NCI-H226 (cell line): ENCODE data around the gene FTO.

ENCODE experiments used
- DNase-seq: peaks from one replicate; pipeline ENCODE4 v3.0.0-alpha.2; 2015

Gene FTO

GRCh38 chr16:54102888-54103866 is 399.2 kb downstream of the FTO start:
- no peak for DNase-seq

DNA sequence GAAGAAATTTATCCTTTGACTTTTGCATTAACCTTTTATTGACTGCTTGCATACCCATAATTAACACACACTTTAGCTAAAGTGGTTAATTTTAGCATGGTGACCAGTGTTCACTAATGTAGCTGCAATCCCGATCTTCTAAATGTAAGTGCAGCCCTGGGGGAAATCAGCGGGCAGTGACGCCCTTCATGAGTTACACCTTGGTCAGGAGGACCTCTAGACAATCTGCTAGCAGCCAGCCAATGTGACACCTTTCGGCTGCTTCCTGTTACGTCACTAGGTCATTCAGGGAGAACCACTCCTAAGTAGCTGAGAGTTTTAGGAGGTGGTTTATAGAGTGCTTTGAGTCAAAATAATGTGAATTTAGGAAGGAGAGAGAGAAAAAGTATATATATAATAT is 402.1 kb downstream of the FTO start:
- DNase-seq = no peak

- no peak for DNase-seq
Observed at GRCh38 chr16:54107583-54108202, 403.7 kb downstream of the FTO start.

DNA sequence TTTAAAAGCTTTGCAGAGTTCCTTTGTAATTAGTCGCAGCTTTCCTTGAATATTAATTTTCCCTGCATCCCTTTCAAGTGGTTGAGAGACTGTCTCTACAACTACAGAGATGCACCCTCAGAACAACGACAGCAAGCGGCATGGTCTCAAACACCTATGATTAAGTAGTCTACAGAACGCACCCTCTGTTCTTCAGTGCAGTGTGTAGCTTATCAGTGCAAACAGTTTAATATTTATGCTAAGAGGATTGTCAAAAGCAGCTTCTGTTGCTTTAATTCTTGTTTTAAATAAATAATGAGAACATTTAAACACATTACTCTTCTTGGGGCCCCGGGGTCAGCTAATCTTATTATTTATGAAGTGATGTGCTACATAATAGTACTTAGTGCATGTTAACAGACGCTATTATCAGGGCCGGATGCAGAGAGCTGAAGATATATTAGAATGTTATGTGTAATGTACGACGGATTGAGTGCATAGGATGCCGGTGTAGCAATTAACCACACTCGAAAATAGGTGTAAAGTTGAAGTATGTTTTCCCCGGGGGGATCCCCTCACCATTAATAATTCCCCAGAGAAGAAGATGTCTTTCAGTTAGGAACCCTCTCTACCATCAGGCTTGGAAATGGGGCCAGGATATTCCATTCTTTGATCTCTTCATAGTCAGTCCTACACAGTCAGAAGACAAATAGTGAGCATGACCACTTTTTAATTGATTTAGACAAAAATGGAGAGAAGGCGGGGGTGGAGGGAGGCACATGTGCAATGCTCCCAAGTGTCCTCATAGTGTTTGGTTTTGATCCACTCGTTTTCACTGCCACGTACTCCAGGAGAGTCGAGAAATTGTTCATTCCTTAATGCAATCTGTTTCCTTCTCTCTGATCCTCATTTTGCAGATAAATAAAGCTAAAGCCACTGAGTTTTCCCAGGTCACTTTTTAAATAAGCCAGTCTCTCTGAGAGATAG is 406.3 kb downstream of the FTO start:
- no peak for DNase-seq

GRCh38 chr16:54112451-54113206 is 408.7 kb downstream of the FTO start:
- DNase-seq = no peak

GRCh38 chr16:54115558-54115957 is 411.6 kb downstream of the FTO start:
- no peak for DNase-seq

DNA sequence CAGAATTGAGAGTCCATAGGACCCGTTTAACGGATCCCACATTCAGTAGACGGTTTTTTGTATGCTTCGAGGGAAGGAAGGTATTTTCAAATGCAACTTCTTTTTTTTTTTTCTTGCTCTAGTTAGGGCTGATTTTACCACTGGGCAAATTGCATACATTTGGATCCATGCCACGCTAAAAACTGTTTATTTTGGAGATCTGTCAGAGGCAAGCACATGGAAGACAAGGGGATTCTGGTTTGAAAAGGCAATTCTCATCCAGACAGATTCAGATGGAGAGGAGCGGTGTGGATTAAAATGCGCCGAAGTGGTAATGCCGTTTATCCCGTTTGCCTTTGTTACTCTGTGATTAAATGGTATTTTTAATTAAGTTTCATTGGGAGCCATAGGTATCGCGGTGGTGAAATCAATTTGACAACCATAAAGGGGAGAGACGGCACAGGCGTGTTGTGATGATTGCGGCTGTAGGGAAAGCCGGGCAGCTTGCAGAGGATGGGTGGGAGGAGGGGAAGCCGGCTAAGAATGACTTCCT is 412.2 kb downstream of the FTO start:
- no peak for DNase-seq

GRCh38 chr16:54118846-54119245 is 414.9 kb downstream of the FTO start:
- no peak for DNase-seq

GRCh38 chr16:54120846-54121480 is 417.0 kb downstream of the FTO start:
- no peak for DNase-seq

- DNase-seq = no peak
Observed at GRCh38 chr16:54121539-54122295, 417.8 kb downstream of the FTO start.

- DNase-seq = no peak
Observed at GRCh38 chr16:54123766-54124165, 419.8 kb downstream of the FTO start.

DNA sequence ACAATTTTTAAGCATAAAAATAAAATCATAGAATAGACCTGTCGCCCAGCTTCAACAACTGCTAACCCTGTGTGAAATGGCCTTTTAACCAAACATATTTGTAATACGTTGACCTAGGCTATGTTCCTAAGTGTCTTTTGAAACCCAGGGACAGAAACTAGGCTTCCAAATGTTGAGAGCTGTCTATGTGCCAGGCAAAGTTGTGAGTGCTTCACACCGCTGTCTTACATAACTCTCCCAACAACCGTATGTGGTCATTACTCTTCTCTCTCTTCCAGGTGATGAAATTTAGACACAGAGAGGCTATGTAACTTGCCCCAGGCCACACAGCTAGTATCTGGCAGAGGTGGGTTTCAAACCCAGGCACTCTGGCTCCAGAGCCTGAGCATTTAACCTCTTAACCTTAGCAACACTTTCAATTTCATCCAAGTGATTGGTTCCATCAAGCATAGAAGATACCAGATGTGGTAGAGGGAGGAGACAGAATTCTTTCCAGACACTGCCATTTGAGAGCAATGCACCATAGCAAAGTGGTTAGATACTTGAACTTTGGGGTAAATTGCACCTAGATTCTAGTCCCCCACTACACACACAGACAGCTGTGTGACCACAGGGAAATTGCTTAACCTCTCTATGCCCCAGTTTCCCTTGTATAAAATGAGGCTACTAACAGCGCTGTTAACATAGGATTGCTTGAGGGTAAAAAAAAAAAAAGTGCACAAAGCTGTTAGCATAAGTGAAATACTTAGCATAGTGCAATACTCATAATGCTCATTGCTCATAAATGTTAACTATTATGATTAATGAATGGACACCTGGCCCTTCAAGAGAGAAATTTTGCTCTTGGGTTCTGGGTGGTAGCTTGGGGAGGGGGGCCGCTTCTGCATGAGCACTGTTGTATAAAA is 422.0 kb downstream of the FTO start:
- no peak for DNase-seq

DNA sequence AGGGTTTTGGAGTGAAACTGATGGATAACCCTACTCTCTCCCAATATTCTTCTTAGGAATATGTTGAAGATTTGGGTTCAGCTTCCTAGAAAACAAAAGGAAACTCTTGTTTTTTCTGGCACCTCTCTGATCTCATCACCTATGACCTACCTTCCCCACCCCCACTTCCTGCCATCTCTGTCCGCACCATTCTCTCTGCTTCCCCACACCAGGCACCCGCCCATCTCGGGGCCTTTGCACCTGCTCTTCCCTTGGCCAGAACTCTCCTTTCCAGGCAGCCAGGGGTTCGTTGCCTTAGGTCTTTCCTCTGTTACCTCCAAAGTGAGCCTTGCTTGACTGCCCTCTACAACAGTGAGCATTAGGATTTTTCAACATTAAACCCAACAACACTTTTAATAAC is 423.0 kb downstream of the FTO start:
- DNase-seq = no peak

- DNase-seq = no peak
Observed at GRCh38 chr16:54128629-54129234, 424.8 kb downstream of the FTO start.

DNA sequence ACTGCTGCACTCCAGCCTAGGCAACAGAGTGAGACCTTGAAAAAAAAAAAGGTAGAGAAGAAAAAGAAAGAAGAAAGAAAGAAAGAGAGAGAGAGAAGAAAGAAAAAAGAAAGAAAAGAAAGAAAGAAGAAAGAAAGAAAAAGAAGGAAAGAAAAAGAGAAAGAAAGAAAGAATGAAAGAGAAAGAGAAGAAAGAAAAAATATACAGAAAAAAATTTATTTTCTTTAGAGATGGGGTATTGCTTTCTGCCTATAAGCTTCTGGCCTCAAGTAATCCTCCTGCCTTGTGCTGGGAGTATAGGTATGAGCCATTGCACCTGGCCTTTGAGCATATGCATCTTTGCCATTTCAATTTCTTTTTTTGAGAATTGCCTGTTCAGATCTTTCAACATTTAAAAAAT is 425.9 kb downstream of the FTO start:
- no peak for DNase-seq

GRCh38 chr16:54135361-54136275 is 431.7 kb downstream of the FTO start:
- peak; percentile 52 for DNase-seq

- DNase-seq = peak; percentile 74
Observed at GRCh38 chr16:54136276-54136625, 432.3 kb downstream of the FTO start.
